Measurements from ENCODE around the gene POLA1.

DNA sequence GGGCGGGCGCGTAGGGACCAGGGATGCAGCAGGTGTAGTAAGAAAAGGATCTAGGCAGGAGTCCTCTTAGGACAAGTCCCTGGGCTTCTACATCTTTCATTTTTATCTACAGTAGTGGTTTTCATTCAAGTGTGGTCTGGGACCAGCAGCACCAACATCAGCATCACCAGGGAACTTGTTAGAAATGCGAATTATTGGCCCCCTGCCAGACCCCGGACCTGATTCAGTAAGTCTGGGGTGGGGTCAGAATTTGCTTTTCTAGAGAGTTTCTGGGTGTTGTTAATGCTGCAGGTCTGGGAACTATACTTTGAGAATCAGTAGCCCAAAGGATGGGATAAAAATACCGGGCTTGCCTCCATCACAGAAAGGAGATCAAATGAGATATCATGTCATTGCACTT lies 45.2 kb upstream of the POLA1 start:
- TF ChIP-seq CTCF (IDR thresholded peaks at IDR 0.05) (no peak), POLR2AphosphoS5 (IDR thresholded peaks at IDR 0.05) (no peak), POLR2A (IDR thresholded peaks at IDR 0.05; ENCODE audit: low read depth) (no peak), EP300 (IDR thresholded peaks at IDR 0.05) (no peak)
